Activated CD4-positive, alpha-beta T cell treated with anti-CD3 and anti-CD28 coated beads, Interleukin-2, amount 50 U/mL, for 16 hours (primary cell): Measurements from ENCODE around the gene NUTF2.
"Not testable (repeated sequence)": the region's sequence is repeated elsewhere in the genome, so short reads cannot be mapped to it uniquely, and the experiment has no call there.

Experiments
- DNase-seq: peaks from one replicate; pipeline ENCODE4 v3.0.0-alpha.2; 2020

Gene NUTF2

DNA sequence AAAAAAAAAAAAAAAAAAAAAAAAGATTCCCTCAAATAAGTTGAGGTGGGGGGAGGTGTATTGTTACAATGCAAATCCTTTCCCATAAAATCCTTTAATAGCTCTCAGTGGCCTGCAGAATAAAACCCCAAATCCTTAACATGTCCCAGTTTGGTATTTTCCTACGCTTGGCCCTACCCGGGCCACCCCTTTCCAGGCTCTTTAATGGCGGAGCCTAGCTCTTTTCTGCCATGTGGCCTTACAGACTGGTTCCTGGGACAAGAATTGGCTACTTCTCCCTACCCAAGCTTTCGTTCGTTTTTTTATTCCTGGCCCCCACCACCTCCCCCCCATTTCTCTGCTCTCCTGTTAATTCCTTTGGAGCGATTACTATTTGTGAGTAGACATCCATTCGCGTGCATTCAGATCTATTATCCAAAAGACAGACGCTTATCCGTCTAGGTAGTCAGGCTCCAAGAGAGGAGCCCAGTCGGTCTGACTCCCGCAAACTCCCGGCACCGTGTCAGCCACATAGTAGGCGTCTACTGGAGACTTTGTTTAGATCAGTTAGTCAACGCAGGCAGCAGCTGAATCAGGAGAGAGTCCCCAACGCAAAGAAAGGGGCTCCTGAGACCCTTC is 5.4 kb upstream of the NUTF2 start:
- DNase-seq: no peak

DNA sequence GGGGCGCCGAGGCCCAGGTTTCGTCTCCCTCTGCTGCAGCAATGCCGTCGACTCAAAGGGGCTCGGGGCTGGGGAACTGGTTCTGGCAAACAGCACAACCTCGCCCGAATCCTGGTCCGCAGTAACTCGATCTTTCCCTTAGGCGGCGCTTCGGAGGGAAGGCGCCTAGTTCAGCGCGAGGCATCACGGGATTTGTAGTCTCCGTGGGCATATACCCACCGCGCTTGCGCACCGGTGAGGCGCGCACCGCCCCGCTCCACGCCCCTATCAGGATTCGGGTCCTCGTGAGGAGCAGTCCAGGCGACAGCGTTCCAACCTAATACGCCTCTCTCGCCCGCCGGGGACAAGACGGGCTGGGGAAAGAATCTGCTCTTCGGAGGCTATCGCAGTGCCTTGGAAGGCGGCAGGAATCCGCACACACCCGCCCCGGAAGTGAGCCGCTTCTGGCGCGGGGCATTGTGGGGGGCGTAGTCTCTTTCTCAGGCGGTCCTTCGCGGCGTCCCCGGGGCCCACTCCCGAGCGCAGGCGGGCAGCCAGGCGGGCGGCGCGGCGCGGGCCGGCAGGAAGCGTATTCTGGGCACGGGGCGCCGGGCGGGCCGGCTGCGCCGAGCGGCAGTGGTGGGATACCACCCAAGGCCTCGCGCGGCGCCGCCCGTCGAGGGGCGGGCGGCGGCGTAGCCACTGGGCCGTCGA is 4.8 kb upstream of the NUTF2 start, which contains the start of gene THAP11:
THAP11 (plus strand) TSS at position 505 of the 693 bp plus-strand sequence. CDS start 235 bp downstream, outside the sequence.
- peak; percentile 97 for DNase-seq

DNA sequence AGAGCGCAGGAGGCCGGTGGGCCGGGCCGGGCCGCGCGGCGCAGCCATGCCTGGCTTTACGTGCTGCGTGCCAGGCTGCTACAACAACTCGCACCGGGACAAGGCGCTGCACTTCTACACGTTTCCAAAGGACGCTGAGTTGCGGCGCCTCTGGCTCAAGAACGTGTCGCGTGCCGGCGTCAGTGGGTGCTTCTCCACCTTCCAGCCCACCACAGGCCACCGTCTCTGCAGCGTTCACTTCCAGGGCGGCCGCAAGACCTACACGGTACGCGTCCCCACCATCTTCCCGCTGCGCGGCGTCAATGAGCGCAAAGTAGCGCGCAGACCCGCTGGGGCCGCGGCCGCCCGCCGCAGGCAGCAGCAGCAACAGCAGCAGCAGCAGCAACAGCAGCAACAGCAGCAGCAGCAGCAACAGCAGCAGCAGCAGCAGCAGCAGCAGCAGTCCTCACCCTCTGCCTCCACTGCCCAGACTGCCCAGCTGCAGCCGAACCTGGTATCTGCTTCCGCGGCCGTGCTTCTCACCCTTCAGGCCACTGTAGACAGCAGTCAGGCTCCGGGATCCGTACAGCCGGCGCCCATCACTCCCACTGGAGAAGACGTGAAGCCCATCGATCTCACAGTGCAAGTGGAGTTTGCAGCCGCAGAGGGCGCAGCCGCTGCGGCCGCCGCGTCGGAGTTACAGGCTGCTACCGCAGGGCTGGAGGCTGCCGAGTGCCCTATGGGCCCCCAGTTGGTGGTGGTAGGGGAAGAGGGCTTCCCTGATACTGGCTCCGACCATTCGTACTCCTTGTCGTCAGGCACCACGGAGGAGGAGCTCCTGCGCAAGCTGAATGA is 4.0 kb upstream of the NUTF2 start:
- peak; percentile 66 for DNase-seq

DNA sequence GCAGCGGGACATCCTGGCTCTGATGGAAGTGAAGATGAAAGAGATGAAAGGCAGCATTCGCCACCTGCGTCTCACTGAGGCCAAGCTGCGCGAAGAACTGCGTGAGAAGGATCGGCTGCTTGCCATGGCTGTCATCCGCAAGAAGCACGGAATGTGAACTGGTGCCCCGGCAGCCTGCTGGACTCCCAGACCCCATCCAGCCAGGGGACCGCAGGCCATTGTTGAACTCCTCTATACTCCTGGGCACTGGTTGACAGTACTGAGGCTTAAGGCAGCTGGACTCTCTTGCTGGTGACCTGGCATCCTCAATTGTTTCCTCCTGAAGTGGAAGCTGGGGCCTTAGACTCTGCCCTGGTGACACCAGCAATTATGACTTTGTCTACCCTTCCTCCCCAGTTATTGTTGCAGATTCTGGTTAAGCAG is 3.4 kb upstream of the NUTF2 start:
- no peak for DNase-seq

DNA sequence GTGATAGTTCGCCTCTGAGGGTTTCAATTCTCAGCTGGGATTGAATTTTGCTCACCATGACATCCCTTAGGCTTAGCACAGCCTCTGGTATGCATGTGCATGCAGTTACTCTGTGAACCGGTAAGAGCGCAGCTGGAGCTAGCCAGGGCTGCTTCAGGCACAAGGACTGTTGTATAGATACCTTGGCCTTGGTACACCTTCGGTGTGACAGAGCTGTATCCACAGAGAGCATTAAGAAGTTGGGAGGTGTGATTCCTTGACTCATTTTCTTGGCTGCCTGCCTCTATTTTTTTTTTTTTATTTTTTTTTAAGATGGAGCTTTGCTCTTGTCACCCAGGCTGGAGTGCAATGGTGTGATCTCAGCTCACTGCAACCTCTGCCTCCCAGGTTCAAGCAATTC is 2.2 kb upstream of the NUTF2 start:
- DNase-seq: no peak

DNA sequence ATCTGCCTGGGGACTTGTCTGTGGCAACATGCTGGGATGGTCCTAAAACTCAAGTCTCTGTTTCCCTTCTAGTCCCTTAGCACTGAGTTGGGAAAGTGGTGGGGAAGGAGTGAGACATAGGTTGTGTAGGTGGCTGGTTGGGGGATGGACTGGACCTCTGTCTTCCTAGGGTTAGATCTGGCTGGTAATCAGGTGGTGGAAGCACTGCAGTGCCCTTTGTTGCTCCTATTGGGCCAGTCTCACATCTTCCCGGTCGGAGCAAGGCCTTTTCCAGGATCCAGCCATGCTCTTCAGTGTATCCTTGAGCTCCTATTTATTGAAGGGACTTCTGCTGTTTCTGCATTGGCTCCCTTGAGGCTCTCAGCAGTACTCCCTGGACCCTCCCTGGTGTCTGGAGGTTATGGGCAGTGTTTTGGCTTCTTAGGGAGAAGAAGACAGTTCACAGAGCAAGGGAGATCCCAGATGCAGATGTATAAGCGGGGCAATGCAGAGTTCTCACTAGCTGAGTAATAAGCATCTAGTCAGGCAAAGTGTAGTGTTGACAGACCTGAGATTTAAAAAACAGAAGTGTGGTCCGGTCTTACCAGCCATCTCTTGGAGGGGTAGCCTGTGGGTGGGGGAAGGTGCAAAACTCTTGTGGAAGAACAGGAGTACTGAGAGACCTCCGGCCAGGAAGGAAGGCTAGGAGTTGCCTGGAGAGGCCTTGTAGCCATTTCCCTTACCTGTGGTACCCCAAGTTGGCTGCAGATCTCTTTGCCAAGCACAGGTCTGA is 1.3 kb upstream of the NUTF2 start:
- DNase-seq: no peak

DNA sequence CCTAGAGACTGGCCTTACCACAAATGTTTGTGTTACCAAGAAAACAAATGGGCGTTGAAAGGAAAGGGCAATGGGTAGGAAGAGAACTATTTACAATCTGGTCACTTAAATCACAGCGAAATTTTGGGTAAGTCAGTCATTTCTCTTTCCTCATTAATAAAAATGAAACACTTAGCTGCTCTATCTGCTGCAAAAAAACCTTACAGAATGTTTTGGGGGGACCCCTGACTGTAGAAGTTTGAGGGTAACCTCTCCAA is 742 bp upstream of the NUTF2 start:
- no peak for DNase-seq

DNA sequence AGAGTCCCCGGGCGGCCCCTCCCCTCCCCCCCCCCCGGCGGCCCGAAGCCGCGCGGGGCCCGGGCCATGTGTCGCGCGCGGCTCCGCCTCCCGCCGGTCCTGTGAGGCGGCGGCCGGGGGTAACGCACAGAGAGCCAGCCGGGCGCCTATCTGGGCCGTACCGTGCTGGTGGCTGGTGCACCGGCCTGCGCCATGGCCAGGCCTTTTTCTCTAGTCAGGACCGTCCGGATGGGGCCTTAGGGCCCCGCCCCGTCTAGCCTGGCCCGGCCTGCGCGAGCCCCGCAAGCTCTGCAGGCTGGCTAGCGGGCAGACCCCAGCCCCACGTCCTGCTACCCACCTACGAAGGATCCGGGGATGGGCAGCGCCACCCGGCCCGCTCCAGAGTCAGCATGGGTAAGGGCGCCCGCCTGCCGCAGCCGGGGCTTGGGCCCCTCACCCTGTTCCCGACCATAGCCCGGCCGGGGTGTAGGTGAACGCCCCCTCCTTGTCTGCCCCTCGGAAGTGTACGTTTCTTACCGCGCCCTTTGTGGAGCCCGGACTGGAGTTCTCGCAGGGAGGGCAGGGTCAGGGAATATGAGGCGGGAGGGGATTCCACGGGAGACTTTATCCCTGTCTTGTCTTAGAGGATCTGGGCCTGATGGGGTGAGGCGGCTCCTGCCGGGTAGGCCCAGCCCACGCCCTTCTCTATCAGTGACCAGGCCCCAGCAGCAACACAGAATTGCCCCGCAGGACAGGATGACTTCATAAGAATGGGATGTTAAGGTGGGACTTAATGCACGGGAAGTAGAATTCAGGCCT is 530 bp downstream of the NUTF2 start, which contains the start of gene CENPT:
CENPT (minus strand) TSS at position 630 of the 798 bp plus-strand sequence. CDS start 13,834 bp downstream, outside the sequence.
- no peak for DNase-seq

DNA sequence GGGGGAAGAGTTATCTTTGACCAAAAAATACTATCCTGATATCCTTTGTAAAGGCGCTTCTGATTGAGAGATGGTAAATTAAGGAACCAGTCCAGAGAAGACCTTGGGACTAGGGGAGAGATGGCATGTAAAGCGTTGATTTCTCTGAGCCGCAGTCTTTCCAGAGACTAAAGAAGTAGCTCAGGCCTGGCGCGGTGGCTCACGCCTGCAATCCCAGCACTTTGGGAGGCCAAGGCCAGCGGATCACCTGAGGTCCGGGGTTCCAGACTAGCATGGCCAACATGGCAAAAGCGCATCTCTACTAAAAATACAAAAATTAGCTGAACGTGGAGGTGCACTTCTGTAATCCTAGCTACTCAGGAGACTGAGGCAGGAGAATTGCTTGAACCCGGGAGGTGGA is 1.4 kb downstream of the NUTF2 start:
- no peak for DNase-seq

DNA sequence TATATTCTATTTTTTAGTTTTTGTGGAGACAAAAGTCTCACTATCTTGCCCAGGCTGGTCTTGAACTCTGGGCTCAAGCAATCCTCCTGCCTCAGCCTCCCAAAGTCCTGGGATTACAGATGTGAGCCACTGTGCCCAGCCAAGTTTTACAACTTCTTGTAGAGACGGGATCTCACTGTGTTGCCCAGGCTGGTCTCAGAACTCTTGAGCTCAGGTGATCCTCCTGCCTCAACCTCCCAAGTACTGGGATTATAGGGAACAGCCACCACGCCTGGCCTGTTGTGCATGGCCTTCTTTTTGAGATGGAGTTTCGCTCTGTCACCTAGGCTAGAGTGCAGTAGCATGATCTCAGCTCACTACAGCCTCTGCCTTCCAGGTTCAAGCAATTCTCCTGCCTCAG is 6.9 kb downstream of the NUTF2 start:
- no peak for DNase-seq

DNA sequence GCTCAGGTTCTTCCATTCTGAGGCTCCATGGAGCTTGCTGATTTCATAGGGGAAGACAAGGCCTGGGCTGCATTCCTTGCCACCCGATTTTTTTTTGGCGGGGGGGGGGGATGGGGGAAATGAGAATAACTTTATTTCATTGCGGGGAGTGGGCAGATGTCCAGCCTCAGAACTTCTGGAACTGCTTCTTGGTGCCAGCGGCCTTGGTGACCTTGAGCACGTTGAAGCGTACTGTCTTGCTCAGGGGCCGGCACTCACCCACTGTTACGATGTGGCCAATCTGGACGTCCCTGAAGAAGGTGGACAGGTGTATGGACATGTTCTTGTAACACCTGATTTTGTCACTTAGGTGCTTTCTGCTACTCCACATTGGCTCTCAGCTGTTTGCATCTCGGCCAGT is 9.1 kb downstream of the NUTF2 start:
- DNase-seq: no peak

DNA sequence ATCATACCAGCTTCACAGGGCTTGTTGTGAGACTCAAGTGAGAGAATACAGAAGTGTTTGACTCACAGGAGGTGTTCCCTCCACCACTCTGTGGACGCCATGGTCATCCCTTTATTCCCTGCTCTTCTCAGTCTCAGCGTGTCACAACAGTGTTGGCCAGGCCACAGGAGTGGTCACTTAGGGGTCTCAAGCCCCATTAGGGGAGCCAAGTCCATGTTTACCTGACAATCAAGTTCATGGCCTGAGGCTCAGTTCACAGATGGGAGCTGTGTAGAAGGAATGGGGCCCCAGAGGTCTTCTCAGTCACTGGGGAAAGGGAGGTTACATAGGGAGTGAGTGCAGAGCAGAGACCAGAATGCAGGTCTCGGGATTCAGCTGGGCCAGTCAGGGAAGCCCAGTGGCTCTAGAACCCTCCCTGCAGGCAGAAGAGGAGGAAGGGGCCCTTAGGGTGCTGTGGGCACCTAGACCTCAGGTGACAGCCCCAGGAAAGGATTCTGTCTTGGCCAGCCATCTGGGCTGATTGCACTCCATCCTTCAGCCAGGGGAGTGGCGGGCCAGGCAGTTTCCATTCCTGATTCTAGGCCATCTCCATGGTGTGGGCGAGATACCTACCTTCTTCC is 10.3 kb downstream of the NUTF2 start:
- DNase-seq: no peak

DNA sequence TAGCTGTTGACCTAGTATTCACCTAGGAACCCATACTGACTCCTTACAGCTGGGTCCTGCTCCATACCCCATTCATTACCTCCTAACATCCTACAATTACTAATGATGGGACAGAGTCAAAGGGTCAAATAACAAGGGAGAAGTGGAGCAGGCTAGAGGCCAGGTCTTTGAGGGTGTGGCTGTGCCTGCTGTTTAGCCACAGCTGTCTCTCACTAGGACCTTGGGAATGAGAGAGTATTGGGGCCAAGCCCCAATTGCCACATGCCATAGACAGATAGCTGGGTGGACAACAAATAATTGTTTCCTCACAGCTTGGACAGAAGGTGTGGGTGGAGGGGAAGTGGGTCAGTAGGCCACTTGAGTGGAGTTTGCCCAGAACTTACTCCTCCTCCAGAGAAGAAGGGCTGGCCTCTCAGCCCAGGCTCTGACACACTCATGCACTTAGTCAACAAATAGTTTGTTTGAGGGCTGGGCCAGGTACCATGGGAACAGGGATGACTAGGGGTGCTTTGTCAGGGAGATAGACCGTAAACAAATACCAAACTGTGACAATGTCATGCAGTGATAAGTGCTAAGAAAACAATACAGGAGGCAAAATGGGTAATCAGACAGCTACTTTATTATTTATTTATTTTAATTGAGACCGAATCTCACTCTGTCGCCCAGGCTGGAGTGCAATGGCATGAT is 11.0 kb downstream of the NUTF2 start:
- peak; percentile 48 for DNase-seq

DNA sequence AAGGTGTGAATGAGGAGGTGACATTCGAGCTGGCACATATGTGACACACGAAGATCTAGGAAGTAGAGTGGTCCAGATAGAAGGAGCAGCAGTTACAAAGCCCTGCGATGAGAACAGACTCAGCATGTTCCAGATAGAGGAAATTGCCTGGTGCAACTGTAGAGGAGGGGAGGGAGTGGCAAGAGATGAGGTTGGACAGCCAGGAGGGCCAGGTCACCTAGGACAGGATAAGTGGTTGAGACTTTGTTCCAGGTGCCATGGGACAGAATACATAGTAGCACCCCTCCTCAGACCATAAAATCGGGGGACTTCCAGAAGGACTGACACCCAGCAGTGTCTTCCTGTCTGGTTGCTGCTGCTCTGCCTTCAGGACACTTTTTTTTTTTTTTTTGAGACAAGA is 11.8 kb downstream of the NUTF2 start:
- no peak for DNase-seq

DNA sequence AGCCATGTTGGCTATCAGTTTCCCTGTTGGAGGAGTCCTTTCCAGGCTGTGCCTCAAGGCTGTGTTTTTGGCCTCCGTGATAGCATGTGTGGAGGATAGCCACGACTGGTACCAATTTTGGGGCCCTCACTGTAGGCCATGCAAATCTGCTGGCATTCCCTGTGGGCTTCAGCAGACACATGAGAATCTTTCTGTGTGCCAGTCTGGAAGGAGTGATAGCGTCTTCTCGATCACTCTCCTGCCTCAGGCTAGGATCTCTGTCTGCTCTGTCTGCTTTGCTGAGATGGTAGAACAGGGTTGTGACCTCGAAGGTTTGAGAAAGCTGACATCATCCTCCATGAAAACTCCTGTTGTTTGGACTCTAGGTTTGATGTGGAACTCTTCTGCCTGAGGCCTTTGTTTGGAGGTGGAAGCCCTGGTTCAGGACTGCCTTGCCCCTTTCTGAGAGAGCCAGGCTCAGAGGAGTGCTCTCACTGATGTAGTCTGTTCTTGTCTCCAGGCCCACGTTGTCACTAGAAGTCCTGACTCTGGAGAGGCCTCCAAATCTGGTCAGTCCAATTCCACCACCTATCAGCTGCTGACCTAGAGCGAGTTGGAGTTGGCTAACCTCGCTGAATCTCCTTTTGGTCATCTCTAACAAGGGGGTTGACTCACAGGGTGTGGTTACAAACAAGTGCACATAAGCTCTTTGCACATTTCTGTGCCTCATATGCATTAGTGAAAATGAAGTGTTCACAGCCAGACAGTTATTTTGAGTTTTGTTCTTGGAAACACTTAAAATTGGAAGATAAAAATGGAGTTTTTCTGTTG is 14.1 kb downstream of the NUTF2 start:
- DNase-seq: no peak

DNA sequence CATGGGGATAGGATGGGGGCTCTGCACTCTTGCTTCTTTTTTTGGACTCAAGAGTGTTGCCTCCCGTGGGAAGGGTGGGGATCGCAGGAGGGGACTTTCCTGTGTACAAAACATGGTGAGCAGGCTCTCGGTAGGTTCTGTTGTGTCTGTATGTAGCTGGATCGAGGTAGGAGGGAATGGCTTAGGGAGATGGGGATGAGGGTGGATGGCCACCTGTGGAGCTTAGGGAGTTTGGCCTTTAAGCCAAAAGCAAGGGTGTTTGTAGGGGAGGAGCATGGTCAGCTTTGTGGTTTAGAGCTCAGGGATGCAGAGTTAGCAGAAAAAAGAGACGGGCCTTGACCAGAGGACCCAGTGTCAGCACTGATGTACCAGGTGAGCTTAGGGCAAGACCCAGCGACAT is 15.1 kb downstream of the NUTF2 start:
- no peak for DNase-seq

DNA sequence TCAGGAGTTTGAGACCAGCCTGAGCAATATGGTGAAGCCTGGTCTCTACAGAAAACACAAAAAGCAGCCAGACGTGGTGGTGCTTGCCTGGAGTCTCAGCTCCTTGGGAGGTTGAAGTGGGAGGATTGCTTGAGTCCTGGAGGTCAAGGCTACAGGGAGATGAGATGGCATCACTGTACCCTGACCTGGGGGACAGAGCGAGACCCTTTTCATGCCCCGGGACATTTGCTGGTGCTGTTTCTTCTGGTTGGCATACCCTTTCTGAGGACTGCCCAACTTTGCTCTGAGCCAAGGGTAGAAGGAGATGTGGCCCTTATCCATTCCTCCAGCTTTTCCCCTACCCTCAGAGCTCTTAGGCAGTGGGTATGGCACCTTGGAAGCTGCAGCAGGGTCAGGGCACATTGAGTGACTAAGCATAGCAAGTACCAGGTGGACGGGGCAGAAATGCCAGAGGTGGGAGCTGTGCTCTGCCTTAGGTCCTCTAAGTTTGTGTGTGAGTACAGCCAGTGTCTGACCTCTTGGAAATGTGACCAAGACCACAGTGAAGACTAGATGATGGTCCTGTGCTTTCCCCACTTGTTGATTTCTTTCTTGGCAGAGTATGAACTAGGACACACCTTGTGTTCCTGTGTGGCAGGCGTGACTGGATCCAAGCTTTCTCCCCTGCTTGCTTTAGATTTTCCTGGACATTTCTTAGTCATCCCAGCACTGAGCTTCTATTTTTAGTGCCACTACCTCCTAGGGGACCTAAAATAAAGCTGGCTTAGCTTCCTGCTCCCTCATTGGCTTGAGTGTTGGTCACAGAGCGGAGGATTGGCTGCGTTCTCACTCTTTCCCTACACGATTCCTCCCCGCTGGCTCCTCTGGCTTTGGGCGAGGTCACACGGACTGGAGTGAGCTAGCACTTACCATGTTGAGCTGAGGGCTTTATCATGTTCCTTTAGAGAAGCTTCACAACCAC is 16.2 kb downstream of the NUTF2 start:
- no peak for DNase-seq

DNA sequence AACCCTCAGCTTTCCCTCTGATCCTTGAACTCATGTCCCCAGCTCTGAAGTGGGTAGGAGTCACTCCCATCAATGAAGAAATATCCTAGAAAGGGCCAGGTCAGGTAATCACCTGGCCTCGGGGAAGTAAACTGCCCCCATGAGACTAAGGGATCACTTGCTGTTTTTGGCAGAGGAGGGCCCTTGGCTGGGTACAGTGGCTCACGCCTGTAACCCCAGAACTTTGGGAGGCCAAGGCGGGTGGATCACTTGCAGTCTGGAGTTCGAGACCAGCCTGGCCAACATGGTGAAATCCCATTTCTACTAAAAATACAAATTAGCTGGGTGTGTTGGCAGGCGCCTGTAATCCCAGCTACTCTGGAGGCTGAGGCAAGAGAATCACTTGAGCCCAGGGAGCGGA is 17.3 kb downstream of the NUTF2 start:
- DNase-seq: not testable (repeated sequence)

DNA sequence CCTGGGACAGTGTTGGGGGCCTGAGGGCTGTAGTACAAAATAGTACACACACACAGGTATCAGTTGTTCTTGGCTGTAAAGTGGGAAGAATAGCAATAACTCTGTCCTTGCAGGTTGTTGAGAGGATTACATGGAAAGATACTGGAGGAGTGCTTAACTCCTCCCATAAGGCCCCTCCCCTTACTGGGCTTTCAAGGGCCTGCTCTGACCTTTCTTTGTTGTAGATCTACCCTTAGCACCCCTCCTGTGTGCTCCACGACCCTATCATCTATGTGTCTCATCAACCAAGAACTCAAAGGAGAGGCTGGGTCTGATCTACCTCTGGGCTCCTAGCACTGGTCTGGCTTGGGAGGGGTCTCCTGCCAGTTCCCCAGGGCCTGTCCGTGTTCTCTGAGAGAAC is 17.9 kb downstream of the NUTF2 start:
- DNase-seq: no peak
